HepG2 (cell line): ENCODE data around the gene RYR2. TPM values are rescaled to one million over a fixed set of nuclear protein-coding genes. Genes with fewer than 3 reads are reported as not detected.

Experiments used
- ARNTL ChIP-seq: sonication (generic); formaldehyde crosslinking; IDR thresholded peaks from 2 replicates; pipeline ENCODE4 v1.4.0; 2020; ENCODE audit warnings: mild to moderate bottlenecking, missing genetic modification reagents
- HBP1 ChIP-seq: IDR thresholded peaks from 2 replicates; pipeline ENCODE4 v1.6.1; 2016; ENCODE audit warnings: low read depth, control low read depth
- HIC2 ChIP-seq: sonication (generic); formaldehyde crosslinking; IDR thresholded peaks from 2 replicates; pipeline ENCODE4 v1.9.0; 2022; ENCODE audit warnings: low read depth, missing genetic modification reagents
- JDP2 ChIP-seq: sonication (generic); formaldehyde crosslinking; IDR thresholded peaks from 2 replicates; pipeline ENCODE4 v1.8.1; 2022; ENCODE audit warnings: missing genetic modification reagents, borderline replicate concordance
- KDM5B ChIP-seq: sonication (generic); formaldehyde crosslinking; IDR thresholded peaks from 2 replicates; pipeline ENCODE4 v1.4.0; 2020; ENCODE audit warnings: missing genetic modification reagents, mild to moderate bottlenecking, borderline replicate concordance
- SYNCRIP ChIP-seq: fragments of 200-400 bp; formaldehyde crosslinking; IDR thresholded peaks from 2 replicates; pipeline ENCODE4 v1.6.1; 2018; ENCODE audit warnings: mild to moderate bottlenecking, low read depth, low read length; ENCODE audit not compliant: insufficient read depth
- USF2 ChIP-seq, 2 experiments: sonication (generic) in 1 of 2; formaldehyde crosslinking in 1 of 2; IDR thresholded peaks; 2 replicates each; pipeline versions ENCODE4 v1.5.1 to v1.6.1; 2011 to 2020; ENCODE audit warnings: borderline replicate concordance in 1 of 2, low read depth in 1 of 2, low read length in 1 of 2, mild to moderate bottlenecking in 1 of 2, missing genetic modification reagents in 1 of 2, moderate library complexity in 1 of 2
- ZNF160 ChIP-seq: sonication (generic); formaldehyde crosslinking; IDR thresholded peaks from 2 replicates; pipeline ENCODE4 v1.8.0; 2022; ENCODE audit warnings: mild to moderate bottlenecking, inconsistent platforms, missing genetic modification reagents
- ZNF280B ChIP-seq: sonication (generic); formaldehyde crosslinking; IDR thresholded peaks from 2 replicates; pipeline ENCODE4 v1.5.0; 2020; ENCODE audit warnings: missing genetic modification reagents, mild to moderate bottlenecking, borderline replicate concordance
- ZNF331 ChIP-seq: sonication (generic); formaldehyde crosslinking; IDR thresholded peaks from 2 replicates; pipeline ENCODE4 v1.4.0; 2020; ENCODE audit warnings: missing genetic modification reagents
- ZNF335 ChIP-seq: sonication (generic); formaldehyde crosslinking; IDR thresholded peaks from 2 replicates; pipeline ENCODE4 v1.4.0; 2020; ENCODE audit warnings: missing genetic modification reagents
- ZNF552 ChIP-seq: sonication (generic); formaldehyde crosslinking; IDR thresholded peaks from 2 replicates; pipeline ENCODE4 v1.9.0; 2022; ENCODE audit warnings: missing genetic modification reagents, mild to moderate bottlenecking, borderline replicate concordance
- ZNF564 ChIP-seq: sonication (generic); formaldehyde crosslinking; IDR thresholded peaks from 2 replicates; pipeline ENCODE4 v1.8.1; 2023; ENCODE audit warnings: mild to moderate bottlenecking, missing genetic modification reagents
- ZNF816 ChIP-seq: sonication (generic); formaldehyde crosslinking; IDR thresholded peaks from 2 replicates; pipeline ENCODE4 v1.8.0; 2022; ENCODE audit warnings: missing genetic modification reagents, mild to moderate bottlenecking, borderline replicate concordance
- polyA plus RNA-seq, 8 experiments: library from polyadenylated mRNA; depleted of rRNA in 3 of 8; stranded (reverse) in 7 of 8; unstranded in 1 of 8; fragments of >200 nt; fragmentation: Illumina TruSeq in 4 of 8; extraction: Trizol in 4 of 8; gene quantifications; 2 replicates each; pipeline versions ENCODE4 v1.2.1 to v1.2.3, GENCODE V29; 2011 to 2016; ENCODE audit warnings: low read depth in 4 of 8, missing spikeins in 1 of 8, mixed read lengths in 1 of 8; ENCODE audit not compliant: insufficient read depth in 1 of 8
- total RNA-seq, 5 experiments: library from RNA; depleted of rRNA; stranded (reverse); fragments of >200 nt; fragmentation: Illumina TruSeq; extraction: Trizol; gene quantifications; 2 replicates each; pipeline ENCODE4 v1.2.3, GENCODE V29; 2016; ENCODE audit warnings: low read depth in 1 of 5

Gene RYR2
- total and polyA plus RNA-seq, 2 of the 13 experiments (the other 11 are each of a cell fraction or from before 2014, with no cell fraction given) = not detected

DNA sequence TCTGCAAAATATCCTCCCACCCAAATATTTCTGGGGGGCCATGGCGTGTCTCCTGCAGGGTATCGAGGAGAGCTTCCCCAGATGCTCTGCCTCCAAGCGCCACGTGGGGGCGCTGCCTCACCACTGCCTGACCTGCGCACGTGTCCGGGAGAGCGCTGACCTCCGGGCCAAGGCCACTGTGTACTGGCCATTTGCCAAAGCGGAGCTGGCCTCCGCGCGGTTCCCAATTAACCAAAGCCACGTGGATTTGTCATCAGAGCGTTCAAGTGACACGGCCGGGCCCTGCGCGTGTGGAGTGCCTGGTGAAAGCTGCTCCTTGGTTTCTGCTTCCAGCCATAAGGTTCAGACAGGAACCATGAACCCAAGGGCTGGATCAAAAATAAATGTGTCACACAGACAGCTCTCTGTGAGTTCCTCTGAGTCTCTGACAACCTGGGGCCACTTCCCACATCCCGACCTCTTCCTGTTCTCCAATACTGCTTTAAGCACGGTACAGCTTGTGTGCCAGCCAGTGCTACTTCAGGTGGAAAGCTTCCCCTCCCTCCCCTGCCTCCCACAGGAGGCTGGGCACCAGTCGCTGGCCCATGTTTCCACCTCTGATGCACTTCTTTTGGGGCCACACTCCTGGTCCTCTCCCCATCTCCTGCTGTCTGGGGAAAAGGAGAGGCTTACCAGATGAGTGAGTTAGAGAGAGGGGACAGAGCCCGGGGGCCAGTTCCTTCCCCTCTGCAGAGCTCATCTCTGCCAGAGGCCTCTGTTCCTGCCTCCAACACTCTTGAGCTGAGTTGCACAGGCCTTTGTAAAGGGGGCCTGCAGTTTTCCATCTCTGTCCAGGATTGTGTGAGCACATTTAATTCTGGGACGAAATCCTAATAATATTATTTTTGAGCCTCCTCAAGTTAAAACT, 822.6 kb downstream of the RYR2 start (continued):
- TF ChIP-seq ZNF331 (CRISPR knock-in tag) = peak; percentile 73
- TF ChIP-seq HBP1 = 0 out of 2 replicates have a peak, but pooled peaks have one; percentile 38
- no peak for TF ChIP-seq ZNF335 (CRISPR knock-in tag)
- TF ChIP-seq ZNF564 (CRISPR knock-in tag) = no peak
- 0 out of 2 replicates have a peak, but pooled peaks have one; percentile 53 for TF ChIP-seq ZNF816
- TF ChIP-seq JDP2 (CRISPR knock-in tag) = no peak
- TF ChIP-seq ZNF280B (CRISPR knock-in tag) = peak; percentile 79
- peak; percentile 99 for TF ChIP-seq ARNTL (CRISPR knock-in tag)
- no peak for TF ChIP-seq HIC2 (CRISPR knock-in tag)
- peak; percentile 68 for TF ChIP-seq USF2 (IDR thresholded peaks at IDR 0.05; ENCODE audit: low read depth, low read length)
- peak; percentile 67; the same call in 1 of the 2 replicates for TF ChIP-seq USF2 (CRISPR knock-in tag; IDR thresholded peaks at IDR 0.05; ENCODE audit: borderline replicate concordance)
- no peak for TF ChIP-seq ZNF552 (CRISPR knock-in tag)
- no peak for TF ChIP-seq SYNCRIP
- TF ChIP-seq KDM5B (CRISPR knock-in tag) = peak; percentile 76; the same call in 1 of the 2 replicates
- no peak for TF ChIP-seq ZNF160 (CRISPR knock-in tag)
